Stimulated activated naive B cell treated with anti-CD40 and anti-IgM and Interleukin-4, amounts not matched to agents 10 μg/mL and 1 μg/mL and 100 μg/mL, for 72 hours (primary cell): ENCODE results near the gene KLF9.

Experiments used
- ATAC-seq, 2 donors: fragments of 150-1000 bp; cut with Tn5 transposase; replicated peaks; 2 replicates each; pipeline ENCODE4 v1.10.0; 2021; ENCODE audit warnings: moderate library complexity in 1 of 2
- DNase-seq: peaks from one replicate; pipeline ENCODE4 v3.0.0; 2021
- H3K27ac Mint-ChIP-seq: one replicate; pipeline ENCODE4 v1.8.0; 2022; ENCODE audit warnings: mild to moderate bottlenecking, mixed read lengths
- H3K27me3 Mint-ChIP-seq, 2 donors: one replicate each; pipeline ENCODE4 v1.8.0; 2022; ENCODE audit warnings: mixed read lengths in 2 of 2
- H3K36me3 Mint-ChIP-seq, 2 donors: one replicate each; pipeline ENCODE4 v1.8.0; 2022; ENCODE audit warnings: mixed read lengths in 2 of 2, mild to moderate bottlenecking in 1 of 2
- H3K4me1 Mint-ChIP-seq, 2 donors: one replicate each; pipeline ENCODE4 v1.8.0; 2022; ENCODE audit warnings: mixed read lengths in 2 of 2, mild to moderate bottlenecking in 1 of 2
- H3K4me3 Mint-ChIP-seq, 2 donors: one replicate each; pipeline ENCODE4 v1.8.0; 2022; ENCODE audit warnings: mild to moderate bottlenecking in 2 of 2, mixed read lengths in 2 of 2, moderate library complexity in 1 of 2
- H3K9me3 Mint-ChIP-seq, 2 donors: one replicate each; pipeline ENCODE4 v1.8.0; 2022; ENCODE audit warnings: mixed read lengths in 2 of 2, mild to moderate bottlenecking in 1 of 2

Gene KLF9

DNA sequence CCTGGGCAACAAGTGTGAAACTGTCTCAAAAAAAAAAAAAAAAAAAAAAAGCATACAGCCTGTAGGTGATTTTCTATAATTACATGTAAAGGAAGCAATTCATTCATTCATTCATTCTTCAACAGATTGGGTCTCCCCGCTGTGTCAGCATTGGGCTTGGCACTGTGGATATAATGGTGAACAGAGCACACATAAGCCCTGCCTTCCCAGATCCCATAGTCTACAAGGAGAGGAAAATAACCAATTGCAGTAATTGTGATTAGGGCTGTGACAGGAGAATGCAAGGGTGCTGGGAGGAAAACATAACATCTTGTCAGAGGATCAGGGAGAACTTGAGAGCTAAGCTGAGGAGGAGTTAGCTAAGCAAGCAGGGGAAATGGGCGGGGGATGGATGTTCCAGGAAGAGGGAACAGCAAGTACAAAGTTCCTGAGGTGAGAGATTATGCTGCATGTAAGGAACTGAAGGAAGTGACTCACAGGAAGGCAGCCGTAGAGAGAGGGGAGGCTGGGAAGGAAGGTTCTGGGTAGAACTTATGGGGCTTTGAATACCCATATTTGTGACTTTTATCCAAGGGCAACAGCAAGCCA lies 24.0 kb upstream of the KLF9 start:
- DNase-seq (no peak), ATAC-seq (no peak)
- Mint-ChIP-seq H3K4me1 (peaks cover 0 to 12% of the 10 kb centered on the region in 2 donors), H3K27me3 (peaks cover 9 to 18% of the 10 kb centered on the region in 2 donors), H3K27ac (no peak overlapping the region), H3K36me3 (no peaks in the 10 kb centered on the region), H3K4me3 (no peak overlapping the region), H3K9me3 (peaks cover 0 to 4% of the 10 kb centered on the region in 2 donors)

GRCh38 chr9:70435948-70436347 lies 21.5 kb upstream of the KLF9 start:
- Mint-ChIP-seq H3K27ac (no peak overlapping the region), H3K9me3 (peaks cover 0 to 4% of the 10 kb centered on the region in 2 donors), H3K4me3 (no peak overlapping the region), H3K27me3 (peaks cover 9 to 18% of the 10 kb centered on the region in 2 donors), H3K4me1 (peaks cover 0 to 12% of the 10 kb centered on the region in 2 donors), H3K36me3 (no peaks in the 10 kb centered on the region)
- no peak for ATAC-seq
- DNase-seq = no peak

DNA sequence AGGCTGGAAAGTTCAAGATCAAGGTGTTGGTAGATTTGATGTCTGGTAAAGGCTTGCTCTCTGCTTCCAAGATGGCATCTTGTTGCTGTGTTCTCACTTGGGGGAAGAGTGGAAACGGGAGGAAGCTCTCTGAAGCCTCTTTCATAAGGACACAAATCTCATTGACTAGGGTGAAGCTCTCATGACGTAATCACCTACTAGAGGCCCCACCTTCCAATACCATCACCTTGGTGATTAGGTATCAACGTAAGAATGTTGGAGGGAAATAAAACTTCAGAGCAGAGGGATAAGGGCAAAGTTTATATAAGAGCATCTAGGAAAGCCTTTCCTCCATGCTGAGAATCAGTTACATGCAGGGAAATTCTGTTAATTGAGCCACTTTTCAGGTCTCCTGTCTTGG lies 15.4 kb upstream of the KLF9 start:
- Mint-ChIP-seq H3K4me1 (peaks cover 0 to 7% of the 10 kb centered on the region in 2 donors), H3K9me3 (peaks cover 0 to 1% of the 10 kb centered on the region in 2 donors), H3K4me3 (no peak overlapping the region), H3K27ac (no peak overlapping the region), H3K27me3 (peaks cover 0 to 4% of the 10 kb centered on the region in 2 donors), H3K36me3 (no peaks in the 10 kb centered on the region)
- DNase-seq (no peak), ATAC-seq (no peak)

DNA sequence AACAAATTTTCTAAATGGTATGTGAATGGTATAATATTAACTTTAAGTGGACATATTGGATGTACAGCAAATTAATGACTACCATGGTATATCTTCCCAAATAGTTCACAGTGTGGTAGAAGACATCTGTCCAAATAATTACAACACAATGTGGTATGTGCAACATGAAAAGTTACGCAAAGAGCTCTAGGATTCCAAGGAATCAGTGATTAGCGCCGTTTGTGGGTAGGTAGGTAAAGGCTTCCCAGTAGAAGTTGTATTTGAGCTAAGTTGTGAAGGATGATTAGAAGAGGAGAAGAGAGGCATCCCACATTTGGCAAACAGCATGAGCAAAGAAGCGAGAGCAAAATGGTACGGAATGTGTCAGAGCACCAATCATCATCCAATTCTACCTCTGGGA lies 14.3 kb upstream of the KLF9 start:
- Mint-ChIP-seq H3K27ac (no peak overlapping the region), H3K27me3 (peaks cover 0 to 4% of the 10 kb centered on the region in 2 donors), H3K36me3 (no peaks in the 10 kb centered on the region), H3K9me3 (peaks cover 0 to 1% of the 10 kb centered on the region in 2 donors), H3K4me1 (peaks cover 0 to 4% of the 10 kb centered on the region in 2 donors), H3K4me3 (no peak overlapping the region)
- no peak for ATAC-seq
- no peak for DNase-seq

DNA sequence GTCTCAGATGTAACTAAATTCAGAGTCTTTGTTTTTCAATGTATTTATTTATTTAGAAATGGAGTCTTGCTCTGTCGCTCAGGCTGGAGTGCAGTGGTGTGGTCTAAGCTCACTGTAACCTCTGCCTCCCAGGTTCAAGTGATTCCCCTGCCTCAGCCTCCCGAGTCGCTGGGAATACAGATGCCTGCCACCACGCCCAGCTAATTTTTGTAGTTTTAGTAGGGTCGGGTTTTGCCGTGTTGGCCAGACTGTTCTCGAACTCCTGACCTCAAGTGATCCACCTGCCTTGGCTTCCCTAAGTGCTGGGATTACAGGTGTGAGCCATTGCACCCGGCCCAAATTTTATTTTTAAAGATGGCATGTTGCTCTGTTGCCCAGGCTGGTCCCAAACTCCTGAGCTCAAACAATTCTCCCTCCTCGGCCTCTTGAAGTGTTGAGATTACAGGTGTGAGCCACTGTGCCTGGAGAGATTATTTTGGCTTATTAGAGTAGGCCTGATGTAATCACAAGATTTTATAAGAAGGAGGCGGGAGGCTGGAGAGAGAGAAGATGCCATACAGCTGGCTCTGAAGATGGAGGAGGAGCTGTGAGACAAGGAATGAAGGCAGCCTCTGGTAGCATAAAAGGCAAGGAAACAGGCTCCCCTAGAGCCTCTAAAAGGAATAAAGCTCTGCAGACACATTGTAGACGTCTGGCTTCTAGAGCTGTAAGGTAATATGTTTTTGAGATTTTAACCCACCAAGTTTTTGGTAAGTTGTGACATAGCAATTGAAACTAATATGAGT lies 12.9 kb upstream of the KLF9 start:
- Mint-ChIP-seq H3K4me3 (no peak overlapping the region), H3K9me3 (no peaks in the 10 kb centered on the region), H3K4me1 (peaks cover under 1 to 3% of the 10 kb centered on the region in 2 donors), H3K27me3 (peaks cover 0 to 4% of the 10 kb centered on the region in 2 donors), H3K36me3 (no peaks in the 10 kb centered on the region), H3K27ac (no peak overlapping the region)
- DNase-seq (no peak), ATAC-seq (no peak)

DNA sequence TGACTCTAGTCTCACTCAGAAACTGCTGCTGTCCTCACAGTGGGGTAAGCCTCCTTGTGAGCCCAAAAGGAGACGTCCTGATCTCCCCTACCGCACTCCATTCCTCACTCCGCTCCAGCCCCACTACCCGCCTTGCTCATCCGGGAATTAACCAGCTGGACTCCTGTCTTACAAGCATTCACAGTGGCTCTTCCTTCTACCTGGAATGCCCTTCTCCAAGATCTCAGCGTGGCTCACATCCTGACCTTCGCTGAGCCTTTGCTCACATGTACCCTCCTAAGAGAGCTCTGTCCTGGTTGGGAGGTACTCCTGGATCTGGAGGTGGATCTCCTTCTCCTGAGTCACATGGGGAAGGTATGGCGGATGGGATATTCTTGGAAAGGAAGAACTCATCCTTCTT lies 10.7 kb upstream of the KLF9 start:
- Mint-ChIP-seq H3K4me3 (no peak overlapping the region), H3K9me3 (no peaks in the 10 kb centered on the region), H3K27me3 (no peaks in the 10 kb centered on the region), H3K36me3 (no peaks in the 10 kb centered on the region), H3K27ac (no peak overlapping the region), H3K4me1 (peaks cover 18 to 23% of the 10 kb centered on the region in 2 donors)
- ATAC-seq (no peak), DNase-seq (no peak)

GRCh38 chr9:70422371-70423043 lies 8.1 kb upstream of the KLF9 start:
- peaks cover 23 to 35% of the 10 kb centered on the region in 2 donors for H3K4me1 Mint-ChIP-seq
- H3K27ac Mint-ChIP-seq = no peak overlapping the region
- no peak for ATAC-seq
- H3K36me3 Mint-ChIP-seq = peaks cover 0 to 2% of the 10 kb centered on the region in 2 donors
- no peaks in the 10 kb centered on the region for H3K9me3 Mint-ChIP-seq
- H3K4me3 Mint-ChIP-seq = no peak overlapping the region
- no peak for DNase-seq
- no peaks in the 10 kb centered on the region for H3K27me3 Mint-ChIP-seq

GRCh38 chr9:70421272-70422180 lies 7.1 kb upstream of the KLF9 start:
- H3K27ac Mint-ChIP-seq = no peak overlapping the region
- ATAC-seq = no peak
- no peaks in the 10 kb centered on the region for H3K9me3 Mint-ChIP-seq
- H3K4me3 Mint-ChIP-seq = peak overlapping the region; percentile 98
- H3K27me3 Mint-ChIP-seq = no peaks in the 10 kb centered on the region
- H3K4me1 Mint-ChIP-seq = peaks cover 23 to 35% of the 10 kb centered on the region in 2 donors
- no peak for DNase-seq
- H3K36me3 Mint-ChIP-seq = peaks cover 0 to 2% of the 10 kb centered on the region in 2 donors

GRCh38 chr9:70420441-70421271 lies 6.2 kb upstream of the KLF9 start:
- ATAC-seq = peak; percentile 4 to 11
- Mint-ChIP-seq H3K9me3 (no peaks in the 10 kb centered on the region), H3K36me3 (peaks cover 0 to 2% of the 10 kb centered on the region in 2 donors), H3K27ac (peak overlapping the region; percentile 63), H3K27me3 (no peaks in the 10 kb centered on the region), H3K4me3 (peak overlapping the region; percentile 98), H3K4me1 (peaks cover 23 to 35% of the 10 kb centered on the region in 2 donors)
- DNase-seq = no peak

GRCh38 chr9:70419556-70420440 lies 5.3 kb upstream of the KLF9 start:
- Mint-ChIP-seq H3K36me3 (peaks cover 0 to 2% of the 10 kb centered on the region in 2 donors), H3K27ac (peak overlapping the region; percentile 98), H3K4me3 (peak overlapping the region; percentile 98), H3K27me3 (no peaks in the 10 kb centered on the region), H3K9me3 (no peaks in the 10 kb centered on the region), H3K4me1 (peaks cover 23 to 37% of the 10 kb centered on the region in 2 donors)
- peak; percentile 62 to 63 for ATAC-seq
- peak; percentile 69 for DNase-seq

GRCh38 chr9:70418822-70419555 lies 4.5 kb upstream of the KLF9 start:
- H3K4me3 Mint-ChIP-seq = peak overlapping the region; percentile 98
- no peaks in the 10 kb centered on the region for H3K9me3 Mint-ChIP-seq
- peaks cover 0 to 2% of the 10 kb centered on the region in 2 donors for H3K36me3 Mint-ChIP-seq

DNA sequence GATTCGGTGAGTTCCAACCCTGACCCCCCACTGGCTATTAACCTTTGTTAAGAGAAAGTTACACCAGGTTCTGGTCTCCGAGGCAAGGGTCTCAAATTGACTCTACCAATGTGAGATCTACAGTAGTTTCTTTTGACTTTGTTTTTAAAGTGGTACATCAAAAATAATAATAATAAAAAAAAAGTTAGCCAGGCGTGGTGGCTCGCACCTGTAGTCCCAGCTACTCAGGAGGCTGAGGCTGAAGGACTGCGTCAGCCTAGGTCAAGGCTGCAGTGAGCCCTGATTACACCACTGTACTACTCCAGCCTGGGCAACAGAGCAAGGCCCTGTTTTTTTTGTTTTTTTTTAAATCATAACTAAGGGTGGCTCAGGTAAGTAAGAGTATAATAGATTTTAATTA lies 1.0 kb upstream of the KLF9 start:
- no peak overlapping the region for H3K4me3 Mint-ChIP-seq
- no peak for ATAC-seq
- H3K9me3 Mint-ChIP-seq = no peaks in the 10 kb centered on the region
- H3K36me3 Mint-ChIP-seq = peaks cover 2 to 4% of the 10 kb centered on the region in 2 donors
- no peak overlapping the region for H3K27ac Mint-ChIP-seq
- no peaks in the 10 kb centered on the region for H3K27me3 Mint-ChIP-seq
- peaks cover 25 to 39% of the 10 kb centered on the region in 2 donors for H3K4me1 Mint-ChIP-seq
- DNase-seq = no peak

More at GRCh38 chr9:70418822-70419555, 4.5 kb upstream of the KLF9 start:
- H3K27ac Mint-ChIP-seq = peak overlapping the region; percentile 98
- peaks cover 28 to 44% of the 10 kb centered on the region in 2 donors for H3K4me1 Mint-ChIP-seq
- DNase-seq = peak; percentile 87
- H3K27me3 Mint-ChIP-seq = no peaks in the 10 kb centered on the region
- ATAC-seq = peak; percentile 51 to 57
